OCI-M1 (cell line): ENCODE data around the gene ANKLE1.
A peak's percentile ranks its signal among the peaks of the same experiment; 100 is the strongest.

Experiments used
- DNase-seq: peaks from one replicate; lab custom pipeline; 2025; lab: John Stamatoyannopoulos, UW

Gene ANKLE1

GRCh38 chr19:17325881-17326594, 44.3 kb downstream of the ANKLE1 start:
- DNase-seq, result no peak

GRCh38 chr19:17326595-17326966, 44.9 kb downstream of the ANKLE1 start:
- no peak for DNase-seq

GRCh38 chr19:17327068-17327653, 45.5 kb downstream of the ANKLE1 start:
- DNase-seq, result no peak

GRCh38 chr19:17327654-17328516, 46.2 kb downstream of the ANKLE1 start:
- peak; percentile 77 for DNase-seq

- no peak for DNase-seq
These were observed 47.0 kb downstream of the ANKLE1 start for GRCh38 chr19:17328517-17329365.

GRCh38 chr19:17329366-17330261, 47.9 kb downstream of the ANKLE1 start:
- no peak for DNase-seq

GRCh38 chr19:17330262-17331044, 48.8 kb downstream of the ANKLE1 start:
- DNase-seq, result no peak

- no peak for DNase-seq
These were observed 49.4 kb downstream of the ANKLE1 start for GRCh38 chr19:17331045-17331558.

GRCh38 chr19:17332360-17332676, 50.6 kb downstream of the ANKLE1 start:
- no peak for DNase-seq

GRCh38 chr19:17332677-17333581, 51.2 kb downstream of the ANKLE1 start:
- peak; percentile 97 for DNase-seq

- DNase-seq, result peak; percentile 95
These were observed 52.1 kb downstream of the ANKLE1 start for GRCh38 chr19:17333611-17334413.

- peak; percentile 100 for DNase-seq
These were observed 53.0 kb downstream of the ANKLE1 start, which contains the start of gene ANO8 for GRCh38 chr19:17334414-17335409. Gene ANO8 (minus strand): TSS chr19:17334855. CDS start chr19:17334670, 185 bp downstream.

GRCh38 chr19:17335575-17335974, 53.9 kb downstream of the ANKLE1 start:
- no peak for DNase-seq
